HUES6 (cell line): ENCODE data around the gene C19orf53.
A peak's percentile ranks its signal among the peaks of the same experiment; 100 is the strongest.
"Not testable (repeated sequence)": the region's sequence is repeated elsewhere in the genome, so short reads cannot be mapped to it uniquely, and the experiment has no call there.

Experiments
- H3K27ac ChIP-seq: 2 replicates; pipeline ENCODE4 v1.7.0; 2013; ENCODE audit warnings: low read depth, mild to moderate bottlenecking, low read length, inconsistent platforms
- H3K27me3 ChIP-seq: 2 replicates; pipeline ENCODE4 v1.6.1; 2013; ENCODE audit warnings: low read length; ENCODE audit not compliant: control insufficient read depth, insufficient read depth
- H3K36me3 ChIP-seq: 2 replicates; pipeline ENCODE4 v1.6.1; 2013; ENCODE audit warnings: low read length; ENCODE audit not compliant: control insufficient read depth, insufficient read depth
- H3K4me1 ChIP-seq: 2 replicates; pipeline ENCODE4 v1.6.1; 2013; ENCODE audit warnings: low read length; ENCODE audit not compliant: control insufficient read depth, insufficient read depth
- H3K4me3 ChIP-seq: 2 replicates; pipeline ENCODE4 v1.5.1; 2013; ENCODE audit warnings: low read depth, low read length
- H3K9ac ChIP-seq: one replicate; pipeline ENCODE4 v1.6.1; 2013; ENCODE audit warnings: mild to moderate bottlenecking, low read length
- H3K9me3 ChIP-seq: 2 replicates; pipeline ENCODE4 v1.6.1; 2013; ENCODE audit warnings: low read depth, low read length; ENCODE audit not compliant: control insufficient read depth, insufficient read depth

The C19orf53 gene

DNA sequence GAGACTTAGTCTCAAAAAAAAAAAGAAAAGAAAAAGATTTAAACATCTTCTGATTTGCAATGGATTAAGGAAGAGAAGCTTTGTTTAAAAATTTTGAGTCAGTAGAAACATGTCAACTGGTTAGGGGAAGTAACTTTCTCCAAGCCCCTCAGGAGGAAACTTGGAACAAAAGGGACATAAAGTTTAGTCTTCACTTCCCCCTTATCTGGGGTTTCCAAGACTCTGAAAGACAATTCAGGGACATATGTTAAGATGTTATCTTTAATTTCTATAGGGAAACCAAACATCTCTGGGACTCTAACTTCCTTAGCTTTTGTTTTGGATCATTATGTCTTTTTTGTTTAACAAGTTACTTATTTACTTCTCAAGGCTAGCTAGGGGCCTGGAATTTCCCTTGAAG, 30.1 kb upstream of the C19orf53 start:
- Histone ChIP-seq H3K9ac (no peak overlapping the region), H3K36me3 (no peaks in the 10 kb centered on the region)

DNA sequence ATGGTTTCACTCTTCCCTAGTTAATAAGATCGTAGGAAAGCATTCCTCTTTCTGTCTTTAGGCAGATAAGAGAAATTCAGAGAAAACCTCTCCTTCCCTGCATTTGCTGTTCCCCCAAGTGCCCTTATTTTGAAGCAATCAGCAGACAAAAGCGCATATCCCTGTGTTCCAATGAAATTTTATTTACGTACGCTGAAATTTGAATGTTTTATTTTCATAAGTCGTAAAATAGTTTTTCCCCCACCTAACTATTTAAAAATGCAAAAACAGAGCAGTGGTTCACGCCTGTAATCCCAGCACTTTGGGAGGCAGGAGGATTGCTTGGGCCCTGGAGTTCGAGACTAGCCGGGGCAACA, 27.2 kb upstream of the C19orf53 start:
- Histone ChIP-seq H3K9ac (no peak overlapping the region), H3K4me3 (peak overlapping the region; percentile 65; the same call in 1 of the 2 replicates), H3K9me3 (peaks cover 2% of the 10 kb centered on the region; the same call in 1 of the 2 replicates), H3K36me3 (peaks cover 7% of the 10 kb centered on the region), H3K4me1 (peaks cover 9% of the 10 kb centered on the region; the same call in 1 of the 2 replicates), H3K27ac (no peak overlapping the region), H3K27me3 (no peaks in the 10 kb centered on the region)

More for the DNA sequence above, 30.1 kb upstream of the C19orf53 start:
- Histone ChIP-seq H3K27me3 (no peaks in the 10 kb centered on the region), H3K4me1 (peaks cover 9% of the 10 kb centered on the region; the same call in 1 of the 2 replicates), H3K9me3 (peaks cover 4% of the 10 kb centered on the region; the same call in 1 of the 2 replicates), H3K27ac (peak overlapping the region; percentile 21; the same call in 1 of the 2 replicates), H3K4me3 (no peak overlapping the region)

DNA sequence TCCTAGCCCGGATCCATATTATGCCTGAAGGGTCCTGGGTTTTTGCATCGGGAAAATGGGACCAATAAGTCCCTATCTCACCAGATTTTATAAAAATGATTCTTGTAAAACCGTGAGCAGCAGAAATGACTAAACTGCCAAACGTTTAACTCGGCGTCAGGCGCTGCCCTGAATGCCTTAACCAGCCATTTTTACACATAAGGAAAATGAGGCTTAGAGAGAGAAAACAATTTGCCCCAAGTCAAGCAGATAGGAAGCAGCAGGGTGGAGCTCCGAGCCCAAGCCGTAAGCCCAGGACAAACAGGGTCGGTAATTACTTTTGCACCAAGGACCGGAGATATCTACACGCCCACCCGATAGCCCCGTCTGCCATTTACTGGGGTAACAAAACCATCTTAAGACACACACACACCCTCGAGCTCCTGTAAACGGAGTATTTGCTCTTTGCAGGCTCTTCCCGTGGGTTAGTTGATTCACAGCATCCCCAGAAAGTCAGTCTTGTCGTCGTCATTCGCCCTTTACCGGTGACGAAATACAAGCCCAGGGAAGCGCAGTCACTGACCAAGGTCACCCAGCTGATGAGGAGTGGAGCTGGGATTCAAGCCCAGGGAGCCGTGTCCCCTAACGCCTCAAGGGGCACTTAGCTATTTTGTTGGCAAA, 26.0 kb upstream of the C19orf53 start:
- no peaks in the 10 kb centered on the region for H3K27me3 ChIP-seq
- peaks cover 2% of the 10 kb centered on the region; the same call in 1 of the 2 replicates for H3K9me3 ChIP-seq
- peak overlapping the region; percentile 65 for H3K4me3 ChIP-seq
- peaks cover 14% of the 10 kb centered on the region for H3K36me3 ChIP-seq
- peak overlapping the region; percentile 57 for H3K9ac ChIP-seq
- H3K4me1 ChIP-seq, result peaks cover 5% of the 10 kb centered on the region; the same call in 1 of the 2 replicates
- peak overlapping the region; percentile 43; the same call in 1 of the 2 replicates for H3K27ac ChIP-seq

DNA sequence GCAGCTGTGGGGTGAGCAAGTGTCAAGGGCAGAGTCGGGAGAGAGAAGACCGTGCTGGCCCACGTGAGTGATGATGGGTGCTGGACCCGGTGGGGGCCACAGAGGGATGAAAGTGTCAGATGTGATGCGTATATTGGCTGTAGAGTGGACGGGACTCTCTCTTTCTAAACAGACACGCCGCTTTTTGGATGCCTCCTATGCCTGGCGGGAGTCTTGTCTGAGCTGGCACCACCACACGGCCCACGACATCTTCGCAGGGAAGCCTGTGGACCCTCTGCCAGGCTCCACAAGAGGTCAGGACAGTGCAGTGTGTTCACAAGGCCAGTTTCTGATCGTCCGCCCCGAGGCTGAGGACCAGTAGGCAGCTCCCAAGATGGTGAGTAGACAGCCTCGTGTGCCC, 22.8 kb upstream of the C19orf53 start:
- Histone ChIP-seq H3K4me3 (no peak overlapping the region), H3K27ac (no peak overlapping the region), H3K4me1 (peaks cover 5% of the 10 kb centered on the region; the same call in 1 of the 2 replicates), H3K9ac (no peak overlapping the region), H3K9me3 (peaks cover 2% of the 10 kb centered on the region; the same call in 1 of the 2 replicates), H3K27me3 (no peaks in the 10 kb centered on the region), H3K36me3 (peaks cover 38% of the 10 kb centered on the region)

DNA sequence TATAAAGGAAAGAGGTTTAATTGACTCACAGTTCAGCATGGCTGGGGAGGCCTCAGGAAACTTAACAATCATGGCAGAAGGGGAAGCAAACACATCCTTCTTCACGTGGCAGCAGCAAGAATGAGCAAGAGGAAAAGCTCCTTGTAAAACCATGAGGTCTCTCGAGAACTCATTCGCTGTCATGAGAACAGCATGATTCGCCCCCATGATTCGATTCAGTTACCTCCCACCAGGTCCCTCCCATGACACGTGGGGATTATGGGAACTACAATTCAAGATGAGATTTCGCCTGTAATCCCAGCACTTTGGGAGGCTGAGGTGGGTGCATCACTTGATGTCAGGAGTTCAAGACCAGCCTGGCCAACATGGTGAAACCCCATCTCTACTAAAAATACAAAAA, 20.6 kb upstream of the C19orf53 start:
- not testable (repeated sequence) for H3K9me3 ChIP-seq, H3K9ac ChIP-seq, H3K4me3 ChIP-seq, H3K4me1 ChIP-seq, H3K27me3 ChIP-seq, H3K27ac ChIP-seq
- peaks cover 59% of the 10 kb centered on the region for H3K36me3 ChIP-seq

DNA sequence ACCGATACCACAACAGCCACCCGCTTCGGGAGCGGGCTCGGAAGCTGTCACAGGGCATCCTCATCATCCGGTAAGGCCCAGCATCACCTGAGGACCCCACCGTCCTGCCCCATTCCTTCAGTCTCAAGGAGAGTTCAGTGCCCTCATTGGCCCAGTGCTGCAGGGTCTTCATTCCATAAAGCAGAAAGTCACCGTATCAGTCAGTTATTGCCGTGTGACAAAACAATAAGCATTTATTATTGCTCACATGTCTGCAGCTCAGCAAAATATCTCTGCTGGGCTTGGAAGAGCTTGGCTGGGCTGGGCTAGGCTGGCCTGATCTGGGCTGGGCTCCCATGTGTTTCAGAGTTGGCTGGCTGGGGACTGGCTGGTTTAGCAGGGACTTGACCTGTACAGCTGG, 18.0 kb upstream of the C19orf53 start:
- Histone ChIP-seq H3K36me3 (peaks cover 79% of the 10 kb centered on the region), H3K4me1 (no peaks in the 10 kb centered on the region)

DNA sequence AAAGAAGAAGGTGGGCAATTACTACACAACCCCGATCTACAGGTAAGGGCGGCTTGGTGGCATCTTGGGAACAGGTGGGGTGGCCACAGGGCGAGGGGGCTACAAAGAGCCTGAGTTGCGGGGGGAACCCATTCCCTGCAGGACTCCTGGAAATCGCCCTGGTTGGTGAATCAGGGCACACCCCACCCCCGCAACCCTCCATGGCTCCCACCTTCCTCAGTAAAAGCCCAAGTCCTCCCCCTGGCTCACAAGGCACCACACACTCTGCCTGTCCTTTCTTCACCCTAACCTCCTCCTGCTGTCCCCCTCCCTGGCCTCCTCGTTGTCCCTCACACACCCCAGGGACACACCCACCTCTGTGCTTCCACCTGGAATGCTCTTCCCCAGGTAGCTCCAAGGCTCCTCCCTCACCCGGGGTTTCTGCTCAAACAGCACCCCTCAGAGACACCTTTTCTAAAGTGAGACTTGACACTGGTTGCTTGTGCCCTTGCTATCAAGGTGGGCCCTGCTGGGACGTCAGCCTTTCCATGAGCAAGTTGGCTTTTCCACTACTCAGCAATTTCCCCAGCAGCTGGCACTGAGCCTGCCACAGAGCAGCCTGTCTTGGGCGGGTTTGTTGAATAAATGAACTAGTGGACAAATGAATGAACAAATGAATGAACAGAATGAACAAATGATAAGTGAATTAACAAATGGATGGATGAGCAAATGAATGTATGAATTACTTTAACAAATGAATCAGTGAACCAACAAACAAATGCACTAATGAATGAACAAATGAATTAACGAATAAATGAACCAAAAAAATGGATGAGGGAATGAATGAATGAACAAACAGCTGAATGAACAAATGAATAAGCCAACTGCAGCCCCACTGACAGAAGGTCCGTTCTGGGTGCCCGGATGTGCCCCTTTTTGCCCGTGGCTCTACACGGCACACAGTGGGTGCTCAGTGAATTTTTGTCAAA, 16.2 kb upstream of the C19orf53 start:
- Histone ChIP-seq H3K4me3 (no peak overlapping the region), H3K9ac (no peak overlapping the region), H3K27ac (no peak overlapping the region), H3K4me1 (no peaks in the 10 kb centered on the region), H3K27me3 (no peaks in the 10 kb centered on the region), H3K9me3 (no peaks in the 10 kb centered on the region), H3K36me3 (peaks cover 76% of the 10 kb centered on the region)

More for the DNA sequence above, 18.0 kb upstream of the C19orf53 start:
- H3K9me3 ChIP-seq, result no peaks in the 10 kb centered on the region
- no peaks in the 10 kb centered on the region for H3K27me3 ChIP-seq
- no peak overlapping the region for H3K9ac ChIP-seq
- H3K4me3 ChIP-seq, result no peak overlapping the region
- H3K27ac ChIP-seq, result no peak overlapping the region

DNA sequence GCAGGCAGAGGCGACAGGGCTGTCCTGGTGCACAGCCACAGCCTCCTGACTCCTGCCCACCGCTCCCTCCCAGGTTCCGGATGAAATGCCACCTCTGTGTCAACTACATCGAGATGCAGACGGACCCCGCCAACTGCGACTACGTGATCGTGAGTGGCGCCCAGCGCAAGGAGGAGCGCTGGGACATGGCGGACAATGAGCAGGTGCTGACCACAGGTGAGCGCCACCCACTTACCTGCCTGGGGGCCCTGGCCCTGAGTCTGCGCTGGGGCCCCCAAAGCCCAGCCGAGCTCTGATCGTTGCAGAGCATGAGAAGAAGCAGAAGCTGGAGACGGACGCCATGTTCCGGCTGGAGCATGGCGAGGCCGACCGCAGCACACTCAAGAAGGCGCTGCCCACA, 15.5 kb upstream of the C19orf53 start:
- Histone ChIP-seq H3K9me3 (no peaks in the 10 kb centered on the region), H3K9ac (no peak overlapping the region), H3K36me3 (peaks cover 76% of the 10 kb centered on the region), H3K27me3 (no peaks in the 10 kb centered on the region), H3K4me1 (no peaks in the 10 kb centered on the region), H3K4me3 (no peak overlapping the region), H3K27ac (no peak overlapping the region)

DNA sequence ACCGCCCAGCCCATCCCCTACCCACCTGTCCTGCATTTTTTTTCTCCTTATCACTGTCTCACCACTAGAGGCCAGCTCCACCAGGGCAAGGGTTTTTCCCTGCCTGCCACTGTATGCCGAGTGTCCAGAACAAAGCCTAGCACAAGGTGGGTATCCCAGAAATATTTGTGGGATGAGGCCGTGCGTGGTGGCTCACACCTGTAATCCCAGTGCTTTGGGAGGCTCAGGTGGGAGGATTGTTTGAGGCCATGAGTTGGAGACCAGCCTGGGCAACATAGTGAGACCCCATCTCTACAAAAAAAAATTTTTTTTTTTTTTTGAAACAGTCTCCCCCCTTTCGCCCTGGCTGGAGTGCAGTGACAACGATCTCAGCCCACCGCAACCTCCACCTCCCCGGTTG, 12.8 kb upstream of the C19orf53 start:
- H3K4me1 ChIP-seq, result peaks cover 10% of the 10 kb centered on the region; the same call in 1 of the 2 replicates
- no peaks in the 10 kb centered on the region for H3K9me3 ChIP-seq
- no peak overlapping the region for H3K27ac ChIP-seq
- H3K27me3 ChIP-seq, result no peaks in the 10 kb centered on the region
- peaks cover 55% of the 10 kb centered on the region for H3K36me3 ChIP-seq
- no peak overlapping the region for H3K9ac ChIP-seq
- no peak overlapping the region for H3K4me3 ChIP-seq

DNA sequence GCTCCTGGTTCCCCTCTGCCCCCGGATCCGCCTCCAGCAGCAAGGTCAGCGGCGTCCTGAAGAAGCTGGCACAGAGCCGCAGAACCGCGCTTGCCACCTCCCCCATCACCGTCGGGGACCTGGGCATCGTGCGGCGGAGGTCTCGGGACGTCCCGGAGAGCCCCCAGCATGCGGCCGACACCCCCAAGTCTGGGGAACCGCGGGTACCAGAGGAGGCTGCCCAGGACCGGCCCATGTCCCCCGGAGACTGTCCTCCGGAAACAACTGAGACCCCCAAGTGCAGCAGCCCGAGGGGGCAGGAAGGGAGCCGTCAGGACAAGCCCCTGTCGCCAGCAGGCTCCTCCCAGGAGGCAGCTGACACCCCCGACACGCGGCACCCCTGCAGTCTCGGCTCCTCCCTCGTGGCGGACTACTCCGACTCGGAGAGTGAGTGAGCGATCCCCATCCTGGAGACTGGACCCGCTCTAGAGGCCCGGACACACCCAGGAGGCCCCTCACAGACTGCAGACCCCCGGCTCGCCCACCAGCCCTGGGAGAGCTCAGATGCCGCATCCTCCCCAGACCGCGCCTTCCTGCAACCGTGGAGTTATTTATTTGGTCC, 11.5 kb upstream of the C19orf53 start:
- Histone ChIP-seq H3K4me1 (peaks cover 10% of the 10 kb centered on the region; the same call in 1 of the 2 replicates), H3K36me3 (peaks cover 43% of the 10 kb centered on the region), H3K27ac (no peak overlapping the region), H3K27me3 (no peaks in the 10 kb centered on the region), H3K9me3 (no peaks in the 10 kb centered on the region), H3K9ac (no peak overlapping the region), H3K4me3 (no peak overlapping the region)
